HG03571 (cell line): Measurements from ENCODE around the gene PDCD6IP.
"Not testable (repeated sequence)": the region's sequence is repeated elsewhere in the genome, so short reads cannot be mapped to it uniquely, and the experiment has no call there.

Experiments used
- ATAC-seq: cut with Tn5 transposase; IDR thresholded peaks from one replicate; pipeline ENCODE4 v1.9.1; 2021; ENCODE audit not compliant: unreplicated experiment

PDCD6IP gene

GRCh38 chr3:33791477-33792166 is 6.8 kb upstream of the PDCD6IP start:
- ATAC-seq: no peak

- ATAC-seq: no peak
These were observed 6.1 kb upstream of the PDCD6IP start for GRCh38 chr3:33792167-33792892.

GRCh38 chr3:33795131-33795530 is 3.3 kb upstream of the PDCD6IP start:
- ATAC-seq: no peak

GRCh38 chr3:33795856-33796536 is 2.4 kb upstream of the PDCD6IP start:
- no peak for ATAC-seq

- ATAC-seq: peak; percentile 40
These were observed 365 bp upstream of the PDCD6IP start for GRCh38 chr3:33798113-33798417.

- ATAC-seq: no peak
These were observed 747 bp downstream of the PDCD6IP start for GRCh38 chr3:33799202-33799551.

- no peak for ATAC-seq
These were observed 4.8 kb downstream of the PDCD6IP start for GRCh38 chr3:33803252-33803651.

GRCh38 chr3:33803894-33804526 is 5.6 kb downstream of the PDCD6IP start:
- ATAC-seq: no peak

- ATAC-seq: no peak
These were observed 8.8 kb downstream of the PDCD6IP start for GRCh38 chr3:33807191-33807590.

GRCh38 chr3:33808559-33808958 is 10.1 kb downstream of the PDCD6IP start:
- ATAC-seq: no peak

GRCh38 chr3:33810545-33810944 is 12.1 kb downstream of the PDCD6IP start:
- no peak for ATAC-seq

- no peak for ATAC-seq
These were observed 23.6 kb downstream of the PDCD6IP start for GRCh38 chr3:33821989-33822388.

- no peak for ATAC-seq
These were observed 25.4 kb downstream of the PDCD6IP start for GRCh38 chr3:33823821-33824220.

GRCh38 chr3:33825111-33825510 is 26.7 kb downstream of the PDCD6IP start:
- ATAC-seq: no peak

GRCh38 chr3:33826206-33826605 is 27.8 kb downstream of the PDCD6IP start:
- no peak for ATAC-seq

- no peak for ATAC-seq
These were observed 28.3 kb downstream of the PDCD6IP start for GRCh38 chr3:33826688-33827087.

- no peak for ATAC-seq
These were observed 31.3 kb downstream of the PDCD6IP start for GRCh38 chr3:33829720-33830119.

- no peak for ATAC-seq
These were observed 32.6 kb downstream of the PDCD6IP start for GRCh38 chr3:33831053-33831452.

- no peak for ATAC-seq
These were observed 35.1 kb downstream of the PDCD6IP start for GRCh38 chr3:33833408-33834095.

- no peak for ATAC-seq
These were observed 35.6 kb downstream of the PDCD6IP start for GRCh38 chr3:33834096-33834453.

GRCh38 chr3:33837182-33837581 is 38.8 kb downstream of the PDCD6IP start:
- not testable (repeated sequence) for ATAC-seq
